Suprapubic skin (tissue), 4 donors: Measurements from ENCODE around the gene RHOD. TPM values are rescaled to one million over a fixed set of nuclear protein-coding genes. Genes with fewer than 3 reads are reported as not detected.

Experiments used
- DNase-seq, 2 donors: peaks; one replicate each; pipeline ENCODE4 v3.0.0-alpha.2; 2019; ENCODE audit warnings: low spot score in 2 of 2
- H3K27ac ChIP-seq: fragments of 200-600 bp; sonication (generic); one replicate; pipeline ENCODE4 v1.5.1; 2019
- H3K27me3 ChIP-seq: fragments of 200-600 bp; sonication (generic); one replicate; pipeline ENCODE4 v1.5.1; 2019
- H3K36me3 ChIP-seq: fragments of 200-600 bp; sonication (generic); one replicate; pipeline ENCODE4 v1.5.1; 2019
- H3K4me1 ChIP-seq: fragments of 200-600 bp; sonication (generic); one replicate; pipeline ENCODE4 v1.5.1; 2019
- H3K4me3 ChIP-seq: fragments of 200-600 bp; sonication (generic); one replicate; pipeline ENCODE4 v1.5.1; 2019; ENCODE audit warnings: mild to moderate bottlenecking
- H3K9me3 ChIP-seq: fragments of 200-600 bp; sonication (generic); one replicate; pipeline ENCODE4 v1.5.1; 2019
- CTCF ChIP-seq, 2 donors: fragments of 200-600 bp in 1 of 2; fragments of 450-650 bp in 1 of 2; sonication (generic) in 1 of 2; IDR thresholded peaks; one replicate each; pipeline ENCODE4 v1.5.1; 2016 to 2019; ENCODE audit warnings: antibody characterized with exemption in 2 of 2, mild to moderate bottlenecking in 1 of 2, moderate library complexity in 1 of 2
- EP300 ChIP-seq: sonication (generic); formaldehyde crosslinking; IDR thresholded peaks from one replicate; pipeline ENCODE4 v1.6.1; 2017; ENCODE audit warnings: antibody characterized with exemption
- POLR2A ChIP-seq, 2 donors: fragments of 450-650 bp; IDR thresholded peaks; one replicate each; pipeline ENCODE4 v1.6.1; 2017; ENCODE audit warnings: antibody characterized with exemption in 2 of 2, mild to moderate bottlenecking in 2 of 2, moderate library complexity in 2 of 2
- POLR2AphosphoS5 ChIP-seq, 3 donors: sonication (generic); formaldehyde crosslinking; IDR thresholded peaks; one replicate each; pipeline ENCODE4 v1.6.1; 2017; ENCODE audit warnings: antibody characterized with exemption in 3 of 3
- WGBS: methylation state at CpG from one replicate; pipeline ENCODE4 v1.1.5; 2018; 5-methylcytosine and 5-hydroxymethylcytosine counted together
- total RNA-seq, 4 donors: library from RNA; depleted of rRNA; stranded (reverse); fragments of >200 nt; gene quantifications; one replicate each; pipeline ENCODE4 v1.1.0, GENCODE V29; 2016

RHOD gene
- total RNA-seq, 4 donors from 2014 or later = 25.1 to 95.5 (median 65.9) TPM

- H3K4me1 ChIP-seq = peaks cover 48% of the 10 kb centered on the region
Observed at GRCh38 chr11:67119585-67120391, 63.1 kb downstream of the RHOD start.

GRCh38 chr11:67120456-67120855, 63.8 kb downstream of the RHOD start:
- Histone ChIP-seq H3K4me3 (peak overlapping the region; percentile 92), H3K4me1 (peaks cover 48% of the 10 kb centered on the region), H3K36me3 (peaks cover 4% of the 10 kb centered on the region), H3K27ac (peak overlapping the region; percentile 99), H3K27me3 (no peaks in the 10 kb centered on the region), H3K9me3 (no peaks in the 10 kb centered on the region)
- WGBS = under 1% methylated on average over 12 of the region's 12 CpGs
- DNase-seq = peak in 1 of 2 donors; percentile 2
- TF ChIP-seq POLR2AphosphoS5 (IDR thresholded peaks at IDR 0.05) (no peak), EP300 (no peak), CTCF (IDR thresholded peaks at IDR 0.05) (no peak), POLR2A (IDR thresholded peaks at IDR 0.05) (no peak)

More at GRCh38 chr11:67119585-67120391, 63.1 kb downstream of the RHOD start:
- TF ChIP-seq POLR2AphosphoS5 (IDR thresholded peaks at IDR 0.05) = no peak
- TF ChIP-seq POLR2A (IDR thresholded peaks at IDR 0.05) = no peak
- no peak for TF ChIP-seq EP300
- no peak for TF ChIP-seq CTCF (IDR thresholded peaks at IDR 0.05)
- DNase-seq = peak; percentile 67 to 78
- Histone ChIP-seq H3K4me3 (peak overlapping the region; percentile 92), H3K36me3 (peaks cover 1% of the 10 kb centered on the region), H3K27me3 (no peaks in the 10 kb centered on the region), H3K27ac (peak overlapping the region; percentile 99), H3K9me3 (no peaks in the 10 kb centered on the region)
- WGBS = under 1% methylated on average over 22 of the region's 61 CpGs

GRCh38 chr11:67120881-67121710, 64.4 kb downstream of the RHOD start:
- TF ChIP-seq POLR2AphosphoS5 (IDR thresholded peaks at IDR 0.05) (no peak), POLR2A (IDR thresholded peaks at IDR 0.05) (no peak), CTCF (IDR thresholded peaks at IDR 0.05) (no peak), EP300 (no peak)
- Histone ChIP-seq H3K27ac (peak overlapping the region; percentile 99), H3K36me3 (peaks cover 4% of the 10 kb centered on the region), H3K27me3 (no peaks in the 10 kb centered on the region), H3K9me3 (no peaks in the 10 kb centered on the region), H3K4me3 (peak overlapping the region; percentile 92), H3K4me1 (peaks cover 48% of the 10 kb centered on the region)
- DNase-seq = peak; percentile 43 to 51
- 10% methylated on average over 9 of the region's 9 CpGs for whole genome bisulfite sequencing

Other genes with a start within 250 kb of the RHOD start
- gene RCE1, start 213.4 kb upstream of the RHOD start, total RNA-seq = 10 to 100 TPM; 32.2 to 54.4 (median 42.8) TPM
- gene LRFN4, start 199.8 kb upstream of the RHOD start, total RNA-seq = 1 to 10 TPM; 6.0 to 8.5 (median 8.3) TPM
- gene PC, start 98.5 kb upstream of the RHOD start, total RNA-seq = 10 to 100 TPM; 10.8 to 25.4 (median 13.9) TPM
- not detected for gene C11orf86, start 81.5 kb upstream of the RHOD start, total RNA-seq
- gene SYT12, start 33.7 kb upstream of the RHOD start, total RNA-seq = 1 to 10 TPM in 1 of 4 donors, under 1 TPM in 3; 0.38 to 1.1 (median 0.53) TPM
- 100 to 1,000 TPM in 1 of 4 donors, 10 to 100 TPM in 3; 76.0 to 142 (median 84.8) TPM for gene KDM2A, start 62.4 kb downstream of the RHOD start, total RNA-seq
- 100 to 1,000 TPM in 2 of 4 donors, 10 to 100 TPM in 2; 84.3 to 157 (median 105) TPM for gene GRK2, start 209.6 kb downstream of the RHOD start, total RNA-seq
- 100 to 1,000 TPM in 1 of 4 donors, 10 to 100 TPM in 3; 55.7 to 154 (median 77.2) TPM for gene ANKRD13D, start 232.5 kb downstream of the RHOD start, total RNA-seq
- gene SSH3, start 246.7 kb downstream of the RHOD start, total RNA-seq = 100 to 1,000 TPM in 1 of 4 donors, 10 to 100 TPM in 3; 49.4 to 107 (median 63.9) TPM